GM21447 (cell line): ENCODE results near the gene GATAD2A.
A peak's percentile ranks its signal among the peaks of the same experiment; 100 is the strongest.
"Not testable (repeated sequence)": the region's sequence is repeated elsewhere in the genome, so short reads cannot be mapped to it uniquely, and the experiment has no call there.

Source experiments
- ATAC-seq: cut with Tn5 transposase; IDR thresholded peaks from one replicate; pipeline ENCODE4 v1.9.1; 2021; ENCODE audit not compliant: unreplicated experiment

GATAD2A gene

GRCh38 chr19:19446655-19447437, 41.4 kb downstream of the GATAD2A start:
- no peak for ATAC-seq

- ATAC-seq: no peak
These were observed 42.2 kb downstream of the GATAD2A start for GRCh38 chr19:19447536-19448237.

- ATAC-seq: no peak
These were observed 42.7 kb downstream of the GATAD2A start for GRCh38 chr19:19448238-19448544.

- no peak for ATAC-seq
These were observed 46.2 kb downstream of the GATAD2A start for GRCh38 chr19:19451429-19452242.

GRCh38 chr19:19452243-19453124, 47.0 kb downstream of the GATAD2A start:
- ATAC-seq: no peak

DNA sequence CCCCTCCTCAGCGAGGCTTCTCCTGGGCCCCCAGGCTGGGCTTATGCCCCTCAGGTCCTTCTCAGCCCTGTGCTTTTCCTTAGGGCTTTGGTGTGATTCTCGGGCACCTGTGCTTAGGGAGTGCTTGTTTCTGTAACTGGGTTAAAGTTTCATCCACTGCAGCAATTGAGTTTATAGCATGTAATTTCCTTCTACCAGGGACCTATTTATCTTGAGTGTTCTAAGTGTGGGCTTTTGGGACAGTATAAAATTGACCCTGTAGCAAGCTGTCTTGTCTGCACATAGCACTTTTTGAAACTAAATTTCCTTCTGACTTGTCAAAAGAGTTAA, 47.6 kb downstream of the GATAD2A start:
- no peak for ATAC-seq

- not testable (repeated sequence) for ATAC-seq
These were observed 49.9 kb downstream of the GATAD2A start for GRCh38 chr19:19455166-19455919.

DNA sequence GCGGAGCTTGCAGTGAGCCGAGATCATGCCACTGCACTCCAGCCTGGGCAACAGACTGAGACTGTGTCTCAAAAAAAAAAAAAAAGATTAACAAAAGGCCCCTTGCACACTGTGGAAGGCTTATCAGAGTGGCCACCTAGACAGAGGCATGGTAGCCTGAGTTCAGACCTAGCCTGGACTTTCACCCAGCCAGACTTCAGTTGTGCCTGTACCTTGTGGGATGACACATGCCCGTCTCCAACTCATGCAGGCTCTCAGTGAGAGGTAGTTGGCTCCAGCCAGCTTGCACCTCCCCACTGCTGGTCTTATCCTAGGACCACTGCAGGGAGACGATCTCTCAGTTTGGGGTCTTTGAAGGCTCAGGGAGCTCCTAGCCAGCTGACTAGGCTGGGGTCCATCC, 52.2 kb downstream of the GATAD2A start:
- ATAC-seq: no peak

GRCh38 chr19:19458110-19458816, 52.8 kb downstream of the GATAD2A start:
- ATAC-seq: no peak

- no peak for ATAC-seq
These were observed 53.6 kb downstream of the GATAD2A start for GRCh38 chr19:19459073-19459472.

- ATAC-seq: peak; percentile 49
These were observed 54.3 kb downstream of the GATAD2A start for GRCh38 chr19:19459707-19460251.

- peak; percentile 35 for ATAC-seq
These were observed 54.8 kb downstream of the GATAD2A start for GRCh38 chr19:19460258-19460731.

DNA sequence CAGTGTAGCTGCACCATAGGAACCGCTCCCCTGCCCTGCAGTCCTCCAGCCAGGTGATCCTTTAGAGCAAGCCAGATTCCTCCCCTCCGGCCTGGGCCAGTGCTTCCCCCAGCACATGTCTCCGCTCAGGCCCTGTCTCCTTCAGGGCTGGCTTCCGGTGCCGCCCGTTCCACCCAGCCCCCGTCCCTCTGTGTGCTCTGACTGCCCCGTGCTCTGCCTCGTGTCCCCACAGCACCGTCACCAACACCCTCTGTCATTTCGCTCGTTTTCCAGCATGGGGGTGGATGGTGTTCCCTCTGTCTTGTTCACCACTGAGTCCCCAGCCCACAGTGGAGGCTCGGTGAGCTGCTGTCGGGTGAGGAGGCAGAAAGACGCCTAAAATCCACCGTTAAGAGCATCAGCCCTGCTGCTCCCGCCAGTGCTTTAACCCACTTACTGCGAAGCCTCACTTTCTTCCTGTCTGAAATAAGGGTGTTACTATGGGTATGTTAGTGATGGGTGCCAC, 55.3 kb downstream of the GATAD2A start:
- ATAC-seq: peak; percentile 39

GRCh38 chr19:19461306-19461670, 55.8 kb downstream of the GATAD2A start:
- ATAC-seq: no peak

DNA sequence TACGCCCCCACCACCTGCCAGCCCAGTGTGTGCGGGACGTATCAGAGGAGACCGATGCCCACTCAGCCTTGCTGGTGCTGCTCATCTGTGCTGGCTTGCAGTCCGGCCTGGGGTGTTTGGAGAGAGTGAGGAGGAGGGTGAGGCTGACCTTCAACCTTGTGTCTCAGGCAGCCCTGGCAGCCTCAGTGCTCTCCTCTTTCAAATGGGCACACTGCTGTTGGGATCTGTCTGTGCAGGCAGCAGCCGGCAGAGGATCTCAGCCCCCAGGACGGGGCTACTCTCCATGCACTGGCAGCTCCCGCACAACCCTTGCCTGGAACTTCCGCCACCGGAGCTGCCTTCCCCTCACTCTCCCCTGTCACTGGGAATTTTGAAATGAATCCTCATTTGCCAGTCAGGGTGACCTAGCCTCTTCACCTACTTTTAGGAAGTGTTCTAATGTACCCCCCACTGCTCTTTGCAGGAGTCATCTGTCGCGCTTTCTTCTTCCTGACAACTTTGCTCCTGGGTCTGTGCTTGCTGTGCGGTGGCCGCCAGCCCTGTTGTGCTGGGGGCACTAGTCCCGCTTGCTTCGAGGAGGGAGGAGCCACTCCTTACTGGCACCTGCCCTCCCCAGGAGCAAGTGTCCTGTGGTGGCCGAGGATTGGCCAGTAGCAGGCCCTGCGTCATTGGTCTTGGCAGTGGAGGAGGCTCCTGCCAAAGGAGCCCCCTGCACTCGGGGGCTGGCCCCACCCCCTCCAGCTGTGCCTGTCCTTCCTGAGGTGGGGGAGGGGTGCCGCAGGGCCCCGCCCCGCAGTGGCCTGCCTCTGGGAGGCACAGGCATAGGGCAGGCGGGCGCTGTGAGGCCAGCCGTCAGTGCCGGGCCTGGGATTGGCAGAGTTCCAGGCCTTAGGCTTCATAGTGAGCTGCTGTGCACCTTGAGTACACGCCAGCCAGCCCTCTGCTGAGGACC, 56.5 kb downstream of the GATAD2A start:
- no peak for ATAC-seq

DNA sequence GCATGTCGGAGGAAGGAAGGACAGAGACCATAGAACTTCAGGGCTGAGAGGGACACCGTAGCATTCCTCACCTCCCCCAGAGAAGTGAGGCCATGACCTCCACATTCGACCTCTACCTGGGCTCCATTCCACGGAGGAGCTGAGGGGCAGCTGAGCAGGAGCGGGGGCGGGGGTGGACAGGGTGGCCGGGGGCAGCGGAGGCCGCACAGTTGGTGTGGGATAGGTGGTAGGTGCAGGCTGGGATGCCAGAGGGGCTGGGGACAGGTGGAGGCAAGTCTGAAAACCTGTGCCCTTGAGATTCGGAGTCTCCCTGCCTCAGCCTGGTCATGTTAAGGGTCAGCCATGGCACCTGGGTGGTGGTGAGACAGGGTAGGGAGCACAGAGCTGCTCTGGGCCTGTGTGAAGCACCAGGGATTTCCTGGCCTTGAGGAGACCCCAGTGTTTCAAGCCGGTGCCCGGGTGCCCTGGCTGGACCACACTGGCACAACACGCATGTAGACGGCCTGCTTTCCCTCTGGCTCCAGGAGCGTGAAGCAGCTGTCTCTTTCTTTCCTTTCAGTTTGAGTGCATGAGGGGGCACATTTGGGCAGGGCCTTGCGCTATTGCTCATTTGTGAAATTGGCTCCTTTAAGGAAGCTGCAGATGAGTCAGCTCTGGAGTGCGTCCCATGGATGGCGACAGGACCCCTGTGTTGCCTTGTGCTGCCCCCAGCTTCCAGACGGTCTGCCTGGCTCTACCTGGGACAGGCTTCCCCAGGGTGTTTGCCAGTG, 58.1 kb downstream of the GATAD2A start:
- no peak for ATAC-seq
